Transverse colon (tissue), 4 donors: ENCODE data around the gene HJURP. TPM values are rescaled to one million over a fixed set of nuclear protein-coding genes. Genes with fewer than 3 reads are reported as not detected.

Experiments
- DNase-seq: peaks from one replicate; pipeline ENCODE4 v3.0.0-alpha.2; 2019
- H3K27ac ChIP-seq, 4 donors: fragments of 200-600 bp; sonication (generic); 2 replicates each; pipeline ENCODE4 v1.5.1; 2016 to 2018; ENCODE audit warnings: inconsistent platforms in 4 of 4
- H3K27me3 ChIP-seq: fragments of 200-600 bp; sonication (generic); 2 replicates; pipeline ENCODE4 v1.5.1; 2017; ENCODE audit warnings: inconsistent platforms
- H3K36me3 ChIP-seq, 4 donors: fragments of 200-600 bp; sonication (generic); 2 replicates each; pipeline ENCODE4 v1.5.1; 2017 to 2019; ENCODE audit warnings: inconsistent platforms in 4 of 4
- H3K4me1 ChIP-seq, 4 donors: fragments of 200-600 bp; sonication (generic); 2 replicates each; pipeline ENCODE4 v1.5.1; 2017 to 2020; ENCODE audit warnings: inconsistent platforms in 4 of 4
- H3K4me3 ChIP-seq, 4 donors: fragments of 200-600 bp; sonication (generic); 1 replicate in 1 of 4; 2 replicates in 3 of 4; pipeline versions ENCODE4 v1.5.1 to v1.6.1; 2017 to 2019; ENCODE audit warnings: inconsistent platforms in 4 of 4
- H3K9me3 ChIP-seq, 2 donors: fragments of 200-600 bp; sonication (generic); 2 replicates each; pipeline ENCODE4 v1.5.1; 2017 to 2019; ENCODE audit warnings: inconsistent platforms in 2 of 2
- EP300 ChIP-seq: sonication (generic); formaldehyde crosslinking; IDR thresholded peaks from one replicate; pipeline ENCODE4 v1.6.1; 2017; ENCODE audit warnings: antibody characterized with exemption, low read depth
- POLR2A ChIP-seq: fragments of 450-650 bp; IDR thresholded peaks from one replicate; pipeline ENCODE4 v1.6.1; 2016; ENCODE audit warnings: antibody characterized with exemption, mild to moderate bottlenecking, moderate library complexity
- POLR2AphosphoS5 ChIP-seq, 3 donors: sonication (generic); formaldehyde crosslinking; IDR thresholded peaks; one replicate each; pipeline ENCODE4 v1.6.1; 2016; ENCODE audit warnings: antibody characterized with exemption in 3 of 3
- WGBS, 2 donors: methylation state at CpG; one replicate each; pipeline ENCODE4 v1.1.5; 2018; ENCODE audit warnings: low coverage in 1 of 2; 5-methylcytosine and 5-hydroxymethylcytosine counted together
- in situ Hi-C, 4 donors: fragments of 200-750 bp; cut with MboI; loops; one replicate each; pipeline versions ENCODE4 v1.15.0 to v1.15.1; 2017; ENCODE audit warnings: low sequenced_read_pairs in 3 of 4, low pct_ligation_motif_present in 1 of 4, low pct_unique_long_range_greater_than_20kb in 1 of 4
- intact Hi-C: fragments of 100-400 bp; cut with DNase I; formaldehyde crosslinking; loops from one replicate; pipeline ENCODE4 v1.15.1; 2023; ENCODE audit warnings: low total_unique reads
- total RNA-seq, 4 donors: library from RNA; depleted of rRNA; stranded (reverse); fragments of >200 nt; gene quantifications; one replicate each; pipeline ENCODE4 v1.1.0, GENCODE V29; 2016
- TF ChIP-seq, protein P1 (sequence below), 5 experiments: fragments of 200-600 bp in 3 of 5; fragments of 450-650 bp in 2 of 5; sonication (generic) in 3 of 5; IDR thresholded peaks; 1 replicate in 2 of 5; 2 replicates in 3 of 5; pipeline ENCODE4 v1.5.1; 2016 to 2017; ENCODE audit warnings: antibody characterized with exemption in 5 of 5, inconsistent platforms in 3 of 5, mild to moderate bottlenecking in 2 of 5, moderate library complexity in 1 of 5

Gene HJURP
- total RNA-seq, 4 donors from 2014 or later: 1.9 to 29.5 (median 2.1) TPM; not detected in 1

DNA sequence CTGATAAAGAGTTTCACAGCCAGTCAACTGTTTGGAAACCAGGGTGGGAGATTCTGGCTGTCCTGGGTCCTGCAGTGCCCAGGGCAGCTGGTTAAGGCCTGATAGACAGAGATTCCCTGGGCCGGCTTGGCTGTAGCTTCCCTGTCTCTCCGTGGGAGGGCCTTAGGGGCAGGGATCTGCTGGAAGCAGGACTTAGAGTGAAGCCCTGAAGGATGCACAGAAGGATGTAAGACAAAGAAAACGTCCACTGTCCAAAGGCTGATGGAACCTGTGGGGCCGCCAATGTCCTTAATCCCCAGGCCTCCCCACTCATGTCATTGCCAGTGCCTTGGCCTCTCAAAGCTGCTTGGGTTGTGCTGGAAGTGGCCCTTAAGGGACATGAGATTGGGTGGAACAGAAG, 43.2 kb downstream of the HJURP start:
- no peaks in the 10 kb centered on the region for H3K36me3 ChIP-seq
- in situ Hi-C loops: no loop called here
- no peak overlapping the region for H3K27ac ChIP-seq
- DNase-seq: no peak
- TF ChIP-seq POLR2A (no peak), POLR2AphosphoS5 (IDR thresholded peaks at IDR 0.05) (no peak), EP300 (no peak)
- TF ChIP-seq, protein P1, sequence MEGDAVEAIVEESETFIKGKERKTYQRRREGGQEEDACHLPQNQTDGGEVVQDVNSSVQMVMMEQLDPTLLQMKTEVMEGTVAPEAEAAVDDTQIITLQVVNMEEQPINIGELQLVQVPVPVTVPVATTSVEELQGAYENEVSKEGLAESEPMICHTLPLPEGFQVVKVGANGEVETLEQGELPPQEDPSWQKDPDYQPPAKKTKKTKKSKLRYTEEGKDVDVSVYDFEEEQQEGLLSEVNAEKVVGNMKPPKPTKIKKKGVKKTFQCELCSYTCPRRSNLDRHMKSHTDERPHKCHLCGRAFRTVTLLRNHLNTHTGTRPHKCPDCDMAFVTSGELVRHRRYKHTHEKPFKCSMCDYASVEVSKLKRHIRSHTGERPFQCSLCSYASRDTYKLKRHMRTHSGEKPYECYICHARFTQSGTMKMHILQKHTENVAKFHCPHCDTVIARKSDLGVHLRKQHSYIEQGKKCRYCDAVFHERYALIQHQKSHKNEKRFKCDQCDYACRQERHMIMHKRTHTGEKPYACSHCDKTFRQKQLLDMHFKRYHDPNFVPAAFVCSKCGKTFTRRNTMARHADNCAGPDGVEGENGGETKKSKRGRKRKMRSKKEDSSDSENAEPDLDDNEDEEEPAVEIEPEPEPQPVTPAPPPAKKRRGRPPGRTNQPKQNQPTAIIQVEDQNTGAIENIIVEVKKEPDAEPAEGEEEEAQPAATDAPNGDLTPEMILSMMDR (IDR thresholded peaks at IDR 0.05): no peak
- WGBS, 2 donors: 77% methylated on average over 4 of the region's 4 CpGs; no CpG with 5 or more reads in 1 of the 2 donors
- intact Hi-C loops: no loop called here
- no peaks in the 10 kb centered on the region for H3K4me1 ChIP-seq
- no peaks in the 10 kb centered on the region for H3K9me3 ChIP-seq
- no peak overlapping the region for H3K4me3 ChIP-seq
- no peaks in the 10 kb centered on the region for H3K27me3 ChIP-seq

DNA sequence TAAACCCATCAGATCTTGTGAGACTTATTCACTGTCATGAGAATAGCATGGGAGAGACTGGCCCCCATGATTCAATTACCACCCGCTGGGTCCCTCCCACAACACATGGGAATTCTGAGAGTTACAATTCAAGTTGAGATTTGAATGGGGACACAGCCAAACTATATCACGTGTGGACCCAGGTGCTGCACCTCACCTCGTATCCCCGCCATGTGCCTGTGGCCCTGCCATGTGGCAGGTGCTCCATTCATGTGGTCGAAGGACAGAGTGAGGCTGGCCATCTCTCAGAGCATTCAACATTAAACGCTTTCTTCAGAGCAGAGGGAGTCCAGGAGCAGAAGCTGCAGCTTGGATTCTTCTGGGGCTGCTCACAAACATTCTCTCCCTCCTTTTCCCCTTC, 44.0 kb downstream of the HJURP start:
- in situ Hi-C loops (no loop called here), intact Hi-C loops (no loop called here)
- DNase-seq: no peak
- TF ChIP-seq, protein P1 (IDR thresholded peaks at IDR 0.05): no peak
- no peak for TF ChIP-seq EP300
- TF ChIP-seq POLR2AphosphoS5 (IDR thresholded peaks at IDR 0.05): no peak
- no peak for TF ChIP-seq POLR2A
- H3K9me3 ChIP-seq: no peaks in the 10 kb centered on the region
- H3K4me3 ChIP-seq: no peak overlapping the region
- H3K4me1 ChIP-seq: no peaks in the 10 kb centered on the region
- 72% methylated on average over 6 of the region's 6 CpGs; no CpG with 5 or more reads in 1 of the 2 donors for WGBS, 2 donors
- no peaks in the 10 kb centered on the region for H3K36me3 ChIP-seq
- no peak overlapping the region for H3K27ac ChIP-seq
- no peaks in the 10 kb centered on the region for H3K27me3 ChIP-seq

- no peak overlapping the region for H3K4me3 ChIP-seq
- in situ Hi-C loops: no loop called here
- intact Hi-C loops: no loop called here
- TF ChIP-seq POLR2A: no peak
- TF ChIP-seq EP300: no peak
- TF ChIP-seq, protein P1 (IDR thresholded peaks at IDR 0.05): no peak
- no peak for TF ChIP-seq POLR2AphosphoS5 (IDR thresholded peaks at IDR 0.05)
- H3K36me3 ChIP-seq: no peaks in the 10 kb centered on the region
- no peaks in the 10 kb centered on the region for H3K4me1 ChIP-seq
- WGBS, 2 donors: 73% methylated on average over 10 of the region's 10 CpGs; no CpG with 5 or more reads in 1 of the 2 donors
- H3K9me3 ChIP-seq: no peaks in the 10 kb centered on the region
- H3K27me3 ChIP-seq: no peaks in the 10 kb centered on the region
- no peak overlapping the region for H3K27ac ChIP-seq
- no peak for DNase-seq
Observed at GRCh38 chr2:233807966-233808935, 46.1 kb downstream of the HJURP start.

DNA sequence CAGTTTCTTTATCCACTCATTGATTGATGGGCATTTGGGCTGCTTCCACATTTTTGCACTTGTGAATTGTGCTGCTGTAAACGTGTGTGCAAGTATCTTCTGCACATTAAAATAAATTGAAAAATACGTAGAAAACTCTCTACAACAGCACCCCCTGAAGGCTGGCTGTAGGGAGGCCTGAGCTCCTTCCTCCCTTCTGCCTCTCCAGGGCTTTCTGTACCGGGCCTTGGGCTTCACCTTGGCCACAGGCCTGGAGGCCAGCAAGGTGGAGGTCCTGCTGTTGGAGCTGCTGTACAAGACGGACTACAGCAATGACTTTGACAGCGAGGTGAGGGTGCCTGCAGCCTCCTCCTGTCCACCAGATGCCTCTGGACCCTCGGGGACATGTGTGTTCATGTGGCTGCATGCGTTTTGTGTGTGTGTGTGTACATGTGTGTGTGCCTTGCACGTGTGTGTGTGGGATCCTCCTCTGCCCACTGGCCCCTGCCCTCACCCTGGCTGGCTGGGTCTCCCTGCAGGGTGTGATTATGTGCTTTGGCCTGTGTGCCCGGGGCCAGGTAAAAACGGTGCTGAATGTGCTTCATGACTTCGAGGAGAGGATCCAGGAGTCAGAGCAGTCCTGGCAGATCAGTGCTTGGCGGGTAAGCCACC, 47.0 kb downstream of the HJURP start:
- Histone ChIP-seq H3K36me3 (no peaks in the 10 kb centered on the region), H3K4me1 (no peaks in the 10 kb centered on the region), H3K27ac (no peak overlapping the region), H3K27me3 (no peaks in the 10 kb centered on the region), H3K9me3 (no peaks in the 10 kb centered on the region), H3K4me3 (no peak overlapping the region)
- in situ Hi-C loops (no loop called here), intact Hi-C loops (no loop called here)
- 78% methylated on average over 3 to 10 of the region's 12 CpGs for WGBS, 2 donors
- TF ChIP-seq POLR2AphosphoS5 (IDR thresholded peaks at IDR 0.05): no peak
- TF ChIP-seq POLR2A: no peak
- no peak for TF ChIP-seq EP300
- TF ChIP-seq, protein P1 (IDR thresholded peaks at IDR 0.05): no peak
- no peak for DNase-seq
